Measurements from ENCODE around the gene AVEN.

DNA sequence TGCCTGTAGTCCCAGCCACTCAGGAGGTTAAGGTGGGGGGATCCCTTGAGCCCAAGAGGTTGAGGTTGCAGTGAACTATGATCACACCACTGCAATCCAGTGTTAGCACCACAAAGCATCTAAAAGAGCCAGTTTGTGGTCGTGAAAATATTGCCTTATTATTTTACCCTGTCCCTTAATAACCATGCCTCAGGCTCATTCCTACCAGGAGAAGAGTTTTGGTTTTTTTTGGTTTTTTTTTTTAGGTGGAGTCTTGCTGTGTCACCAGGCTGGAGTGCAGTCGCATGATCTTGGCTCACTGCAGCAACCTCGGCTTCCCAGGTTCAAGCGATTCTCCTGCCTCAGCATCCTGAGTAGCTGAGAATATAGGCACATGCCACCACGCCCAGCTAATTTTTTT, 17.9 kb upstream of the AVEN start:
- TF ChIP-seq, protein P1, sequence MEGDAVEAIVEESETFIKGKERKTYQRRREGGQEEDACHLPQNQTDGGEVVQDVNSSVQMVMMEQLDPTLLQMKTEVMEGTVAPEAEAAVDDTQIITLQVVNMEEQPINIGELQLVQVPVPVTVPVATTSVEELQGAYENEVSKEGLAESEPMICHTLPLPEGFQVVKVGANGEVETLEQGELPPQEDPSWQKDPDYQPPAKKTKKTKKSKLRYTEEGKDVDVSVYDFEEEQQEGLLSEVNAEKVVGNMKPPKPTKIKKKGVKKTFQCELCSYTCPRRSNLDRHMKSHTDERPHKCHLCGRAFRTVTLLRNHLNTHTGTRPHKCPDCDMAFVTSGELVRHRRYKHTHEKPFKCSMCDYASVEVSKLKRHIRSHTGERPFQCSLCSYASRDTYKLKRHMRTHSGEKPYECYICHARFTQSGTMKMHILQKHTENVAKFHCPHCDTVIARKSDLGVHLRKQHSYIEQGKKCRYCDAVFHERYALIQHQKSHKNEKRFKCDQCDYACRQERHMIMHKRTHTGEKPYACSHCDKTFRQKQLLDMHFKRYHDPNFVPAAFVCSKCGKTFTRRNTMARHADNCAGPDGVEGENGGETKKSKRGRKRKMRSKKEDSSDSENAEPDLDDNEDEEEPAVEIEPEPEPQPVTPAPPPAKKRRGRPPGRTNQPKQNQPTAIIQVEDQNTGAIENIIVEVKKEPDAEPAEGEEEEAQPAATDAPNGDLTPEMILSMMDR (IDR thresholded peaks at IDR 0.05): no peak
- TF ChIP-seq POLR2A (IDR thresholded peaks at IDR 0.05) (no peak), POLR2AphosphoS5 (IDR thresholded peaks at IDR 0.05) (no peak), EP300 (IDR thresholded peaks at IDR 0.05) (no peak)
